ENCODE results near the gene CAPZA2. TPM values are rescaled to one million over a fixed set of nuclear protein-coding genes. Genes with fewer than 3 reads are reported as not detected.
"Not testable (repeated sequence)": the region's sequence is repeated elsewhere in the genome, so short reads cannot be mapped to it uniquely, and the experiment has no call there.

The CAPZA2 gene
- total and polyA plus RNA-seq, 4 experiments from 2014 or later: 112 to 307 (median 143) TPM

DNA sequence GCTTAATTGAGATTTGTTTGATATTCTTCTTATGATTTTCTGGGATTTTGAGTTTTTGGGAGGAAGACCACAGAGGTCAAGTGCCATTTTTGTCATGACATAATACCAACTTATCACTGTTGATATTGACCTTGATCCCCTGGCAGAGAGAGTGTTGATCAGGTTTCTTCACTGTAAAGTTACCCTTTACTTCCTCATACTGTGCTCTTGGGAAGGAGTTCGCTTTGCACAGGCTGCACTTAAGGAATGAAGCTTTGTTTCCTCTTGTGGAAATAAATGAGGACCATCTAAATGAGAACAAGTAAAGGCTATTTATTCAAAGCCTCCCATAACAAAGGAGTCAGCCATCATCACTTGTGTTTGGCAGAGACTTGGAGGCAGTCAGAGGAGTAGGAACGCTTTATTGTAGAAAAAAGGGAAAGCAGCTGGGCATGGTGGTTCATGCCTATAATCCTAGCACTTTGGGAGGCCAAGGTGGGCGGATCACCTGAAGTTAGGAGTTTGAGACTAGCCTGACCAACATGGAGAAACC lies 107.0 kb downstream of the CAPZA2 start:
- Mint-ChIP-seq H3K4me3 (no peak overlapping the region), H3K27me3 (peaks cover 0 to 1% of the 10 kb centered on the region in 2 donors), H3K27ac (no peak overlapping the region), H3K36me3 (no peaks in the 10 kb centered on the region), H3K9me3 (no peaks in the 10 kb centered on the region), H3K4me1 (peaks cover 0 to 2% (median 0%) of the 10 kb centered on the region in 4 donors)
- intact Hi-C loops (cut with micrococcal nuclease): no loop called here
- Histone ChIP-seq H3K36me3 (ENCODE audit: insufficient read depth, low read length) (no peaks in the 10 kb centered on the region), H3K9me3 (ENCODE audit: control insufficient read depth in 1 of 2, low read length in 2 of 2) (no peaks in the 10 kb centered on the region), H3K27me3 (ENCODE audit: insufficient read depth, low read length) (no peaks in the 10 kb centered on the region), H3K27ac (ENCODE audit: low read depth, low read length) (no peak overlapping the region), H3K4me3 (ENCODE audit: low read length in 2 of 2) (no peak overlapping the region), H3K4me1 (ENCODE audit: insufficient read depth, low read length) (no peaks in the 10 kb centered on the region)
- POLR2A ChIA-PET (ENCODE audit: partially characterized antibody): no interaction called here
- CTCF ChIA-PET (ENCODE audit: partially characterized antibody): interaction anchor here (1.0 kb wide), 2 partner anchors 19 to 711 kb away, joined by 3 to 4 read pairs; no protein-coding TSS in a partner anchor
- no peak for DNase-seq

DNA sequence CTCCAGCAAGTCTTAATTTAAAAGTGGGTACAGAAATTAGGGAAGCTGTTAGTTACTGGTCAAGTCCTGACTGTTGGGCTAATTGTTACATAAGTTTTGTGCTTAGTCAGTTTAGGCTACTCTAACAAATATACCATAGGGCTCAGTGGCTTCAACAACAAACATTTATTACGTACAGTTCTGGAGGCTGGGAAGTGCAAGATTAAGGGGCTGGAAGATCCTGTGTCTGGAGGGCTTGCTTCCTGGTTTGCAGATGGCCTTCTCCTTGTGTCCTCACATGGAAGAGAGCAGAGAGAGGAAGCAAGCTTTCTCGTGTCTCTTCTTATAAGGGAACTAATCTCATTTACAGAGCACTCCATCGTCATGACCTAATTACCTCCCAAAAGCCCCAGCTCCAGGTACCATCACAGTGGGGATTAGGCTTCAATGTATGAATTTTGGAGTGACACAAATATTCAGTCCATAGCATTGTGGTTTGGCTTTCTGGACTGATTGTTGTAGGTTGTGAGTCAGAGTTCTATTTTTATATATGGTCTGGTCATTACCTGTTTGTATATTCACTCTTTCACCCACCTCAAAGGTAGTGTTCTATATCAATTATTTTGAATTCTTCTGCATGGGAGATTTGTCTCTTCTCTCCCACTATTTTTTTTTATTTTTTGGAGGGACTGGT lies 108.0 kb downstream of the CAPZA2 start:
- POLR2A ChIA-PET (ENCODE audit: partially characterized antibody): no interaction called here
- no peak for DNase-seq
- H3K9me3 Mint-ChIP-seq: no peaks in the 10 kb centered on the region

DNA sequence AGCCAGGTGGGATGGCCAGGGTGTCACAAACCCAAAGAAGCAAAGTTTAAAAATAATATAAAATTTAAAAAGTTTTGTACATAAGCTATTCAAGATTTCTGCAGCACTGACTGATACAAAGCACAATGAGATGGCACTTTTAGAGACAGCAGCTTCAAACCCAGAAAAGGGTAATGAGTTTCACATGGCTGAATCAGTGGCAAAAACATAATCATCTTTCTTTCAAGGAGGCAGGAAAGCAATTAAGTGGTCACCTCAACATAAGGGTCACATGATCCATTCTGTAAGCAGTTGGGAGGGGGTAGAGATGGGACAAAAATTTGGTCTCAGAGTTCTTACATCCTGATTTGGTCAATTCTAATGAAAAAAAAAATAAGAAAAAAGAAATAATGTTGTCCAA lies 108.8 kb downstream of the CAPZA2 start:
- H3K27me3 ChIP-seq (ENCODE audit: insufficient read depth, low read length); DNase-seq; H3K27ac ChIP-seq (ENCODE audit: low read depth, low read length); H3K4me3 Mint-ChIP-seq; H3K36me3 Mint-ChIP-seq; H3K4me1 Mint-ChIP-seq; H3K9me3 ChIP-seq (ENCODE audit: control insufficient read depth in 1 of 2, low read length in 2 of 2); POLR2A ChIA-PET (ENCODE audit: partially characterized antibody); H3K9me3 Mint-ChIP-seq; H3K4me3 ChIP-seq (ENCODE audit: low read length in 2 of 2); H3K36me3 ChIP-seq (ENCODE audit: insufficient read depth, low read length); H3K4me1 ChIP-seq (ENCODE audit: insufficient read depth, low read length); H3K27me3 Mint-ChIP-seq; H3K27ac Mint-ChIP-seq; intact Hi-C loops (cut with micrococcal nuclease): not testable (repeated sequence)
- CTCF ChIA-PET (ENCODE audit: partially characterized antibody): interaction anchor here (0.6 to 1.5 kb wide), 5 partner anchors 14 to 1113 kb away, joined by 3 read pairs; no protein-coding TSS in a partner anchor

More for the DNA sequence above, 108.0 kb downstream of the CAPZA2 start:
- H3K27ac Mint-ChIP-seq: no peak overlapping the region
- no peak overlapping the region for H3K4me3 Mint-ChIP-seq
- peaks cover 0 to 2% (median 0%) of the 10 kb centered on the region in 4 donors for H3K4me1 Mint-ChIP-seq
- Histone ChIP-seq H3K27me3 (ENCODE audit: insufficient read depth, low read length) (no peaks in the 10 kb centered on the region), H3K36me3 (ENCODE audit: insufficient read depth, low read length) (no peaks in the 10 kb centered on the region), H3K4me1 (ENCODE audit: insufficient read depth, low read length) (no peaks in the 10 kb centered on the region), H3K9me3 (ENCODE audit: control insufficient read depth in 1 of 2, low read length in 2 of 2) (no peaks in the 10 kb centered on the region), H3K4me3 (ENCODE audit: low read length in 2 of 2) (no peak overlapping the region), H3K27ac (ENCODE audit: low read depth, low read length) (no peak overlapping the region)
- H3K36me3 Mint-ChIP-seq: no peaks in the 10 kb centered on the region
- peaks cover 0 to 1% of the 10 kb centered on the region in 2 donors for H3K27me3 Mint-ChIP-seq
- intact Hi-C loops (cut with micrococcal nuclease): no loop called here
- CTCF ChIA-PET (ENCODE audit: partially characterized antibody): interaction anchor here (0.9 to 1.2 kb wide), 2 partner anchors 20 to 40 kb away, joined by 3 read pairs; no protein-coding TSS in a partner anchor

Other genes with a start within 250 kb of the CAPZA2 start
- gene MET, start 190.4 kb upstream of the CAPZA2 start, total RNA-seq: under 1 TPM; 0.23 to 0.47 TPM
- gene MET, start 190.4 kb upstream of the CAPZA2 start, polyA plus RNA-seq: not detected
- 1 to 10 TPM; 3.8 to 4.0 TPM for gene ST7, start 90.9 kb downstream of the CAPZA2 start, total RNA-seq
- 1 to 10 TPM; 4.0 to 6.6 TPM for gene ST7, start 90.9 kb downstream of the CAPZA2 start, polyA plus RNA-seq